Skin of body (tissue), 2 donors: ENCODE data around the gene STAB2. TPM values are rescaled to one million over a fixed set of nuclear protein-coding genes. Genes with fewer than 3 reads are reported as not detected.
A peak's percentile ranks its signal among the peaks of the same experiment; 100 is the strongest.
"Not testable (repeated sequence)": the region's sequence is repeated elsewhere in the genome, so short reads cannot be mapped to it uniquely, and the experiment has no call there.

Experiments
- DNase-seq: peaks from one replicate; lab custom pipeline; 2025; lab: John Stamatoyannopoulos, UW
- total RNA-seq: library from RNA; depleted of rRNA; stranded (reverse); fragments of >200 nt; gene quantifications from one replicate; pipeline ENCODE4 v1.2.3, GENCODE V29; 2014

The STAB2 gene
- total RNA-seq, 1 donor from 2014 or later, result 6.3 TPM

DNA sequence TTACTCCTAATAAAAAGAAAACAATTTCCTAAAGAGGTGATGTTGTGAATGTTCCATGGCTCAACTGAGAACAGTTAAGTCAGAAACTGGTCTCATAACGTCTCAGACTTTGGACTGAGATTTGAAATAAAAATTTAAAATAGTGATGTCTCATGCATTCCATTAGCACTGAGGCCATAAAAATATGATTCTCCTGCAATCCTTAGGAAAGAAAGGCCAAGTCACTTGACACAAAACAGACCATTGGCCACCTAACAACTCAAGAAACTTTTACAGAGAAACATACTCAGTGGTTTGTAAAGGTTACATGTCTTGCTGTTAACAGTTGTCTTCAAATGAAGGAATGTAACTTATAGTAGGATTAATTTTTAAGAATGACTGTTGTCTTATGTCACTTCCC lies 58.1 kb downstream of the STAB2 start:
- DNase-seq, result no peak

DNA sequence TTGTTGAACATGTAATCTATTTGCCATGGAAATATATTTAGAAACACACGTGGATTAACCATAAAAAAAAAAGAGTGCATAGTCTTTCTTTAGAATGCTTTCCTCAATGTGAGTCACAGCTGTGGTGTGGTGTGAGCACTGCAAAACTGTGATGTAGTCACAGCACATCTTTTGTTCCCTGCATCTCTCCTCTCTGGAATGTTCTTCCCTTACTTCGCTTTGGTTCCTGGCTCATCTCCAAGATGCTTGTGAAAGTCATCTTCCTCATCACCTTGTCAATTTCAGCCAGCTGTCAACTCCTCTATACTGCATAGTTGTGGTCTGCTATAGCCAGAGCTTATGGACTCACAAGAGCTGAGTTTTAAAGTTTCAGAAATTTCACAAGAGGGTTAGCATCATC lies 60.2 kb downstream of the STAB2 start:
- no peak for DNase-seq

DNA sequence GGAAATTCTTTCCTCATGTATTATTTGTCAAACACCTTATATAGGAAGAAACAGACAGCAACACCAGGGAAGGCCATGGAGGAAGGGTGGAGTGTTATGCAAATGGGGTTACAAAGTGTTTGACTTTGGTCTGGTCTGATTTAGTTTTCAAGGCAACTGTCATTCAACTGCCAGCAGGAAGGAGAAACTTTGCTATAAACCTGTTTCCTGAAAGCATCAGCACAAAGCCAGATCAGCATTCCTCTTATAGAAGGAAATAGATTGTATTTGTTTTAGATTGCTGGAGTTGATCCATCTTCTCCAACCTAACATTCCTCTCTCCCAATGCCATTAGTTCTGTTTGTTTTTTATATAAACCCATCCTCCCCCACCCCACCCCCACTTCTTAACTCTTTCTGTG lies 65.7 kb downstream of the STAB2 start:
- no peak for DNase-seq

- DNase-seq, result not testable (repeated sequence)
Measured at GRCh38 chr12:103653568-103654173, 66.6 kb downstream of the STAB2 start.

DNA sequence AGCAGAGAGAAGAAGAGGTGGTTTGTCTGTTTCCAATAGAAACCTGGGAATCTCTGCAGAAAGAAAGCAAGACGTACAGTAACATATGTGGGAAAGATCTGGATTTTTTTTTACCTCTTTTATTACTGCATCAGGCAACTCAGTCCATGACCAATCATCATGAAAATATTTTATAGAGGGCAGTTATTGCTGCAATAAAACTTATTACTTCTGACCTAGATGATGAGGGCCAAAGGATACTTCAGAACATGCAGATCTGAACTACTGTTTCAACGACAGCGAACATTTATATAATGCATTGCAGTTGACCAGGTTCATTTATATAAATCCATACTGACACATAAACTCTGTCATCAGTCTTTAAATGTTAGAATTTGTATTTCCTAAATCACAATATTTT lies 67.7 kb downstream of the STAB2 start:
- DNase-seq, result no peak

DNA sequence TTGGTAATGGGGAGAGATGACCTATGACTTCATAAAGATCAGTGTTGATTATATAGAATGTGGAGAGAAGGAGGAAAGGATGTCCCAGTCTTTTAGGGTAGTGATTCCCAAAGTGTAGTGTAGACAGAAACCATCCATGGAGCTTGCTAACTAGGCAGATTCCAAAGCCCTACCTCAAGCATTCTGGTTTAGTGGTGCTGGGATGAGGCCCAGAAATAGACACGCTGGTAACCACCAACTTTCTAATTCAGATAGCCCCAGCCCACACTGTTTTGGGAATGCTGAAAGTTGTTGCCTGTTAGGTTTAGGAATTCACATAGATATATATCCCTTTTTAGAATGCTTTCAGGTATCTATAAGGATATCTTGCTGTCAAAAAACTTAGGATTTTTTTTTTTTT lies 69.2 kb downstream of the STAB2 start:
- DNase-seq, result no peak

DNA sequence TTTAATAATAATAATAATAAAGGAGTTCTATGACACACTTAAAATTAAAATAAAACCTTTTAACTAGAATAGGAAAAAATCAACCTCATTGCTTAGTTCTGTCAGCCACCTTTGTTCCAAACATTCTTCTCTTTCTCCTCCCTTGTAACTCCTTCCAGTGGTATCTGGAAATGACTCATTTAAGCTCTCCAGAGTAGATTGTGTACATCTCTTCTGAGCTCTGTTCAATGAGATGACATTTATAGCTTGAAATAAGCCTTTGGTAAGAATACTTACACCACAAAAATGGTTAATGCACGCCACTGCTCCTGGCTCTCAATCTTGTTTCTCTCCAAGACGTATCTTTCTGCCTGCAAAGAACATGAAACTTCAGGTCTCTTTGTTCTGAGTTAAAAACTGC lies 70.3 kb downstream of the STAB2 start:
- no peak for DNase-seq

DNA sequence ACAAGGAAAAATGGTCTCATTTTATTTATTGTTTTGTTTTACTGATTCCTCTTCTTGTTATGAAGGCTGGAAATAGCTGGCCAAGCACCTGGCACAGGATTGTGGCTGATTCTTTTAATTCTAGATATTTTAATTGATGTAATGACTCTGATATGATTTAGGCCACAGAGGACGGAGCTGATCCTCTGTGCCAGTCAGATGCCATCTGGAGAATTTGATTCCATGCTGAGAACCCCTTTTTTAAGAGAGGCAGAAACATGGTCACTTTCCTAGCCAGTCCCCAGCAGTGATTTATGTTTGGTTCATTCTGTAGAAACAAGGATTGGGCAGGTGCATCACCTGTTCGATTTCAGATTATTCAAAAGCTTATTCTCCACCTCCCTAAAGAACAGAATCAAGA lies 77.6 kb downstream of the STAB2 start:
- no peak for DNase-seq

DNA sequence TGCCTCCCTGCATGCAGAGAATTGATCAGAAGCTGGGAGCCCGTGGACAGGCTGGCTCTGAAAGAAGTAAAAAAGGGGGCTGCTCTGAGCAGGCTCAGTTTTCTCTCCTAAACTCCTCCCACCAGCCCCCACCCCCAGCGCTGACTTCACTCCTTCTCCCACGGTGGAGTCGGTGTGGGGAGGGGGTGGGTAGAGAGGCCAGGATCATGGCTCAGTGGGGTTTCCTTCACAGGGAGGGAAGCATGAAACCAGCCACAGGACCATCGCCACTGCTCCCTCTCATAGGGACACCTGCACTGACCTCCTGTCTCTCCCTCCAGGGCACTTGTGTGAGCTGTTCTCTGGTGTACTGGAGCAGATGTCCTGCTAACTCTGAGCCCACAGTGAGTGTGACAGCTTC lies 78.9 kb downstream of the STAB2 start:
- no peak for DNase-seq

GRCh38 chr12:103667125-103667524 lies 80.1 kb downstream of the STAB2 start:
- no peak for DNase-seq

- no peak for DNase-seq
Measured at GRCh38 chr12:103668520-103668919, 81.4 kb downstream of the STAB2 start.

- no peak for DNase-seq
Measured at GRCh38 chr12:103671367-103671766, 84.3 kb downstream of the STAB2 start.

DNA sequence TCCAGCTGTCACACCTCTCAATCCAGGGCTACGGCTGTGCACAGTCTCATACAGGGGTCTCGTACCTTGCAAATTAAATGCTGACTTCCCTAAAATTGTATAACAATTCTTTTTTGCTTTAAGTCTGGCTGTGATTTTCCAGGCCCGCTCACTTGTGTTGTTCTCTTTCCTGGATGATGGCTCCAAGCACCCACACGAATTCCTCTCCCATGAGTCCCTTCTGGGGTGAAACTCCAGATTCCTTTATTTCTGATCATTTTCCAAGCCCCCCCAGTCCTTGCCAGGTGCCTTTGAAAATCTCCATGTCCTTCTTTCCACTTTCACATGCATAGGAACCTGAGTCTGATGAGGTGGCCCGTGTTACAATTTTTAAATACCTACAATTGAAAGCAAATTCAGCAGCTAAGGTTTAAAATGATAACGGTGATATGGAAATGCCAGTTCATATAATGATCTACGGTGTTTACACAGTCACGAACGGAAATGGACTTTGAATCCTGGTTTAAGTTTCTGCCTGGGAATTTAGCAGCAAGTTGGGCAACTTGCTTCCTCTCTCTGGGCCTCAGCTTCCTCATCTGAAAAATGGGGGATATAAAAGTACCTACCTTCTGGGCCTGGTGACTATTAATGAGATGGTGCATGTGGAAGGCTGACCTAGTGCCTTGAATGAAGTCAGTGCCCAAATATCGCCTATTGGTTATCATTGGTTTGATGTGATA lies 85.5 kb downstream of the STAB2 start:
- no peak for DNase-seq

- no peak for DNase-seq
Measured at GRCh38 chr12:103673487-103673886, 86.4 kb downstream of the STAB2 start.

DNA sequence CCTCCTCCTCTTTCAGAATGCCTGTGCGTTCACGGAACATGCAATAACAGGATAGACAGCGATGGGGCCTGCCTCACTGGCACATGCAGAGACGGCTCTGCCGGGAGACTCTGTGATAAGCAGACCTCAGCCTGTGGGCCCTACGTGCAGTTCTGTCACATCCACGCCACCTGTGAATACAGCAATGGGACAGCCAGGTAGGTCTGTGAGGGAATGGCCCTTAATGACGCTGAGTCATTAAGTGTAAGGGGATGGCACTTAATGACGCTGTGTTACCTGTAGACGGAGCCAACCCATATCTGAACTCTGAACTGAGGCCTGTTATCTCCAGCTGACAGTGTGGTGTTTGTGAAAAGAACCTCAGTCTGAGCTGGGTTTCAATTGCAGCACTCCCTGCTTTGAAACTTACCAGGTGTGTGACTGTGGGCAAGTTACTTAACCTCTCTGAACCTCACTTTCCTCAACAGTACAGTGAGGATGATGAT lies 86.9 kb downstream of the STAB2 start:
- DNase-seq, result no peak

GRCh38 chr12:103676893-103677292 lies 89.8 kb downstream of the STAB2 start:
- no peak for DNase-seq

DNA sequence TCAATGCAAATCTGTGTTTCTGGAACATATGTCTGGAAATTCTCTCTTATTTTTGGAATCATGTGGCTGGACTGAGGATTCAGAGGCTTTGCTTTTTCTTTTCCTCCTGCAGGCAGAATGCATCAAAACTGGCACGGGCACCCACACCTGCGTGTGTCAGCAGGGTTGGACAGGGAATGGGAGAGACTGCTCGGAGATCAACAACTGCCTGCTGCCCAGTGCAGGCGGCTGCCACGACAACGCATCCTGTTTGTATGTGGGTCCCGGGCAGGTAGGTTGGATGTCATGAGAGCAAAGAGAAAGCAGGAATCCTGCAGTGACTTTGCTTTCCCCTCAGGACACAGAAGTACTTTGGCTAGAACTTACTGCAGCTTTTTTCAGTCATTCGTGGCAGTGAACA lies 90.3 kb downstream of the STAB2 start:
- DNase-seq, result no peak

DNA sequence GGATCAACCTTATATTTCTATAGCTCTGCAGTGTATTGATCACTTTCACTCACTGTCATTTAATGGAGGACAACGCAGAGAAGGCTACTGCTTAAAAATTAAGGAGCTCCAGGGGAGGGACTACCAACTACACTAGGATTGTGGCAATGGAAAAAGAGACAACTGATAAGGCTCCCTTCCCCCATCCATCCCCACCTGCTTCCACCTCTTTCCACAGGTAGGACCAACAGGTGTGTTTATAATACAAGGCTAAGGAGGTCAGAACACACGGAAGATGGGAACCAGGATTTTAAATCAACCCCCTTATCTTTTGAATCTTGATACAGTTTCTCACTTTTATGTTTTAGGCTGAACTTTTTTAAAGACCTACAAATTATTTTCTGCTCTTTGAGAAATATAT lies 90.8 kb downstream of the STAB2 start:
- DNase-seq, result no peak

GRCh38 chr12:103679421-103680170 lies 92.5 kb downstream of the STAB2 start:
- no peak for DNase-seq

DNA sequence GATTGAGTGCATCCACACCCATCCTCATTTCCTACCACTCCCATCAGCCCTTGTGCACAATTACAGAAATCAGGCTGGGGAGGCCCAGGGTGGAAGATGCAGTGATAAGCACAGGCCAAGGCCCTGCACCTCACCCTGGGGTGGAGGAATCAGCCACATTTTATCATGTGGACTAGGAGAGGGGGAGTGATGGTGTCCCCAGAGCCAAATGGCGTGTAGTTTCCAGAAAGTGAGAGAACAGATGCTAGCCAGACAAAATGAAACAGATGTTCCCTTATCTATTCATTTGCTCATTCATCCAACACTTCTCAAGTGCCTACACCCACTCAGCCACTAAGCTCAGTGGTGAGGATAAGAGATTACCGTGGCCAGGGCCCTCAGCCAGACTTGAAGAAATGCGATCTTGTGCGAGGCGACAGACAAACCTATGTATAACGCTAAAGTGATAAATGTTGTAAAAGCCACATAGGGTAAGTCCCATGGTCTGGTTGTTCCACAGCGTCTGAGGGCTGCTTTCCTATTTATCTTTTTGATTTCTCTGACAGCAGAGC lies 93.6 kb downstream of the STAB2 start:
- DNase-seq, result peak; percentile 54

DNA sequence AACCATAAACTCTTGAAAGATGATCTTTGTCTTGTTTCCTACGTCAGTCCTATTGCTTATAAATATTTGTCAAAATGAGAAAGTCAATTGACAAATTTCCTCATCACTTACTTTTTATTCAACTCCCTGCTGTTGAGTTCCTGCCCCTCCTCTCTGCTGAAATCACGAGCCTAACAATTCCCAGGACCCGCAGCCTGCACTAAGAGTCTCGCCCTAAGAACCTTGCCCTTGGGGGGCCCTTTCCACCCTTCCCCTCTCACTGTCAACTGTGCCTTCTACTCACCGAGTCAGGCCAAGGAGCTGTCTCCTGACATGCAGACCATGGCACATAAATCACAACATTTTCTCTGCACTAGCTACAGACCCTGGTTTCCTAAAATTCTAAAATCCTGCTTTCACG lies 99.0 kb downstream of the STAB2 start:
- no peak for DNase-seq

DNA sequence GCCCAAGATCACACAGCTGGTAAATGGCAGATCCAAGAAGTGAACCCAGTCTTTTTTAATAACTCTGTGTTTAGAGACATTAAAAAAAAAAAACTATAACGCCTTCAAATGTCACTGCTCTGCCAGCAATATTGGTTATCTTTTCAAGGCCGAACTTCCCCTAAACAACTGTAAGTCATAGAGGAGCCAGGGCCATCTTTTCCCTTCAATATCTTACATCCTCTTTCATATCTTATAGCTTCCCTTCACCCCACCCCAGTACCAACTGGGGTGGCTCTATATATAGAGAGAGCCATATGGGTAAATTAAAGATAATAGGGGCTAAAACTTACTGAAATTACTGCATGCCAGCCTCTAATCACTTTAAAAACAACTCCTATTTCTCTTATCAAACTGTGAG lies 100.2 kb downstream of the STAB2 start:
- no peak for DNase-seq
